Right ventricle myocardium inferior (tissue), 1 donor: ENCODE data around the gene SEMA4D. TPM values are rescaled to one million over a fixed set of nuclear protein-coding genes. Genes with fewer than 3 reads are reported as not detected.

Experiments used
- ATAC-seq: fragments of 200-7000 bp; cut with Tn5 transposase; one replicate; pipeline ENCODE4 v1.9.1; 2020; ENCODE audit warnings: mild to moderate bottlenecking, moderate library complexity
- DNase-seq: peaks from one replicate; pipeline ENCODE4 v3.0.0; 2021; ENCODE audit errors: missing footprints
- intact Hi-C: fragments of 100-400 bp; cut with DNase I; formaldehyde crosslinking; loops from one replicate; pipeline ENCODE4 v1.11.0; 2022
- total RNA-seq: library from RNA; stranded (reverse); fragmentation: NEBNext Ultra II Directional; extraction: Animal tissue kit (Norgen Biotek cat#: 25700); gene quantifications from one replicate; pipeline ENCODE4 v1.2.1, GENCODE V29; 2021
- donor health status: DM: no; HTN: yes; CAD: no; lungs with severe emphysema.

The SEMA4D gene
- total RNA-seq, 1 donor from 2014 or later = 24.1 TPM

- ATAC-seq = no peak
- DNase-seq = no peak
- intact Hi-C loops = loop anchor here (10.0 kb wide), 1 partner anchor 63 kb away; no protein-coding TSS in a partner anchor
These were observed 69.6 kb downstream of the SEMA4D start for GRCh38 chr9:89428222-89428761.

GRCh38 chr9:89427621-89428221, 70.2 kb downstream of the SEMA4D start:
- intact Hi-C loops = loop anchor here (10.0 kb wide), 1 partner anchor 63 kb away; no protein-coding TSS in a partner anchor
- ATAC-seq (no peak), DNase-seq (no peak)

- DNase-seq = no peak
- ATAC-seq = no peak
These were observed 71.4 kb downstream of the SEMA4D start for GRCh38 chr9:89426384-89426961.

GRCh38 chr9:89425921-89426383, 72.0 kb downstream of the SEMA4D start:
- DNase-seq (no peak), ATAC-seq (no peak)
- intact Hi-C loops = loop anchor here (10.0 kb wide), 1 partner anchor 61 kb away; no protein-coding TSS in a partner anchor

More at GRCh38 chr9:89426384-89426961, 71.4 kb downstream of the SEMA4D start:
- intact Hi-C loops = loop anchor here (10.0 kb wide), 1 partner anchor 62 kb away; no protein-coding TSS in a partner anchor

GRCh38 chr9:89425024-89425805, 72.7 kb downstream of the SEMA4D start:
- intact Hi-C loops = loop anchor here (10.0 kb wide), 1 partner anchor 60 kb away; no protein-coding TSS in a partner anchor
- DNase-seq (no peak), ATAC-seq (no peak)

GRCh38 chr9:89422151-89422975, 75.5 kb downstream of the SEMA4D start:
- no peak for ATAC-seq
- intact Hi-C loops = loop anchor here (10.0 kb wide), 1 partner anchor 58 kb away; no protein-coding TSS in a partner anchor
- no peak for DNase-seq

- DNase-seq (no peak), ATAC-seq (no peak)
- intact Hi-C loops = loop anchor here (10.0 kb wide), 1 partner anchor 57 kb away; no protein-coding TSS in a partner anchor
These were observed 76.3 kb downstream of the SEMA4D start for GRCh38 chr9:89421595-89421994.

- no peak for DNase-seq
- ATAC-seq = no peak
- intact Hi-C loops = loop anchor here (10.0 kb wide), 1 partner anchor 56 kb away; no protein-coding TSS in a partner anchor
These were observed 77.3 kb downstream of the SEMA4D start for GRCh38 chr9:89420397-89421178.

- intact Hi-C loops = loop anchor here (10.0 kb wide), 1 partner anchor 55 kb away; no protein-coding TSS in a partner anchor
- ATAC-seq (no peak), DNase-seq (no peak)
These were observed 77.9 kb downstream of the SEMA4D start for GRCh38 chr9:89419978-89420394.

GRCh38 chr9:89418882-89419640, 78.9 kb downstream of the SEMA4D start:
- intact Hi-C loops = no loop called here
- ATAC-seq = no peak
- no peak for DNase-seq

- no peak for ATAC-seq
- intact Hi-C loops = no loop called here
These were observed 79.5 kb downstream of the SEMA4D start for GRCh38 chr9:89418474-89418845.

GRCh38 chr9:89417832-89418473, 80.0 kb downstream of the SEMA4D start:
- ATAC-seq = no peak
- intact Hi-C loops = no loop called here

More at GRCh38 chr9:89418474-89418845, 79.5 kb downstream of the SEMA4D start:
- no peak for DNase-seq

GRCh38 chr9:89414670-89415324, 83.1 kb downstream of the SEMA4D start:
- no peak for DNase-seq
- intact Hi-C loops = no loop called here
- ATAC-seq = no peak

More at GRCh38 chr9:89417832-89418473, 80.0 kb downstream of the SEMA4D start:
- no peak for DNase-seq

GRCh38 chr9:89413963-89414638, 83.8 kb downstream of the SEMA4D start:
- intact Hi-C loops = no loop called here
- no peak for DNase-seq
- peak; percentile 88 for ATAC-seq

GRCh38 chr9:89412951-89413350, 85.0 kb downstream of the SEMA4D start:
- ATAC-seq = no peak
- no peak for DNase-seq
- intact Hi-C loops = no loop called here
